HG03025 (cell line): ENCODE results near the gene MDC1.
A peak's percentile ranks its signal among the peaks of the same experiment; 100 is the strongest.
"Not testable (repeated sequence)": the region's sequence is repeated elsewhere in the genome, so short reads cannot be mapped to it uniquely, and the experiment has no call there.

ENCODE experiments used
- ATAC-seq: cut with Tn5 transposase; IDR thresholded peaks from one replicate; pipeline ENCODE4 v1.9.1; 2021; ENCODE audit warnings: mild to moderate bottlenecking, moderate library complexity; ENCODE audit not compliant: unreplicated experiment, low FRiP score

Gene MDC1, protein sequence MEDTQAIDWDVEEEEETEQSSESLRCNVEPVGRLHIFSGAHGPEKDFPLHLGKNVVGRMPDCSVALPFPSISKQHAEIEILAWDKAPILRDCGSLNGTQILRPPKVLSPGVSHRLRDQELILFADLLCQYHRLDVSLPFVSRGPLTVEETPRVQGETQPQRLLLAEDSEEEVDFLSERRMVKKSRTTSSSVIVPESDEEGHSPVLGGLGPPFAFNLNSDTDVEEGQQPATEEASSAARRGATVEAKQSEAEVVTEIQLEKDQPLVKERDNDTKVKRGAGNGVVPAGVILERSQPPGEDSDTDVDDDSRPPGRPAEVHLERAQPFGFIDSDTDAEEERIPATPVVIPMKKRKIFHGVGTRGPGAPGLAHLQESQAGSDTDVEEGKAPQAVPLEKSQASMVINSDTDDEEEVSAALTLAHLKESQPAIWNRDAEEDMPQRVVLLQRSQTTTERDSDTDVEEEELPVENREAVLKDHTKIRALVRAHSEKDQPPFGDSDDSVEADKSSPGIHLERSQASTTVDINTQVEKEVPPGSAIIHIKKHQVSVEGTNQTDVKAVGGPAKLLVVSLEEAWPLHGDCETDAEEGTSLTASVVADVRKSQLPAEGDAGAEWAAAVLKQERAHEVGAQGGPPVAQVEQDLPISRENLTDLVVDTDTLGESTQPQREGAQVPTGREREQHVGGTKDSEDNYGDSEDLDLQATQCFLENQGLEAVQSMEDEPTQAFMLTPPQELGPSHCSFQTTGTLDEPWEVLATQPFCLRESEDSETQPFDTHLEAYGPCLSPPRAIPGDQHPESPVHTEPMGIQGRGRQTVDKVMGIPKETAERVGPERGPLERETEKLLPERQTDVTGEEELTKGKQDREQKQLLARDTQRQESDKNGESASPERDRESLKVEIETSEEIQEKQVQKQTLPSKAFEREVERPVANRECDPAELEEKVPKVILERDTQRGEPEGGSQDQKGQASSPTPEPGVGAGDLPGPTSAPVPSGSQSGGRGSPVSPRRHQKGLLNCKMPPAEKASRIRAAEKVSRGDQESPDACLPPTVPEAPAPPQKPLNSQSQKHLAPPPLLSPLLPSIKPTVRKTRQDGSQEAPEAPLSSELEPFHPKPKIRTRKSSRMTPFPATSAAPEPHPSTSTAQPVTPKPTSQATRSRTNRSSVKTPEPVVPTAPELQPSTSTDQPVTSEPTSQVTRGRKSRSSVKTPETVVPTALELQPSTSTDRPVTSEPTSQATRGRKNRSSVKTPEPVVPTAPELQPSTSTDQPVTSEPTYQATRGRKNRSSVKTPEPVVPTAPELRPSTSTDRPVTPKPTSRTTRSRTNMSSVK (N-terminal part only)

DNA sequence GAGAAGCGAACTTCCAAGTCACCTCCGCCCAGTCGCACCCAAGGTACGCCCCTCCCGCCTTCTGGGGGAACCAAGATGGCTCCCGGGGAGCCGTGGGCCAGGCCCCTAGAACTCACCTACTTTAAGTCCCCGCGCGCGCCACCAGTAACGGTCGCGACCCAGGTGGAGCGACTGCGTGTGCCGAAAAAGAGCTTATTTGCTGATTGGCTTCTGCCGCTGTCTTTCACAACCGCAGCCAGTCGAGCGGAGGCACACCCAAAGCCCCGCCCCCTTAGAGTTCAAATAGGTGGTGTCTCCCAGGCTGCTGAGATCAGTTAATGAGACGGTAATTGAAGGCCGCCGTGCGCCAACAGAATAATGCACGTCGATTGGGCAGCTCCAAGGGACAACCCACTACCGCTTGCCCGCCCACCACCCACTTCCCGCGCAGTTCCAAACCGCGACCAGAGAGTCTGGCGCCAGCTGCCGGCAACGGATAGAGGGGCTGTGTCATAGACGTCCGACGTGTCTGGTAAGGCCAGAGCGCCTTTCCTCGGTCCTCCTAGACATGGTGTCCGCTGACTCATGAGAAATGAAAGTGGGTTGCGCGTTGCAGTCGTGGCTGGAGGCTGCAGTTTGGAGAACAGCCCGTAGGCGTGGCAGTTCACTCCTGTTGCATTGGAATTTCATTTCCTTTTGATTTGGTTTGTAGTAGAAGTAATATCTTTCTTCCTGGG, at the start of gene MDC1:
Gene MDC1 (minus strand): TSS at position 153 of the 716 bp plus-strand sequence. CDS start 2,106 bp downstream, outside the sequence.
- ATAC-seq: peak; percentile 70

DNA sequence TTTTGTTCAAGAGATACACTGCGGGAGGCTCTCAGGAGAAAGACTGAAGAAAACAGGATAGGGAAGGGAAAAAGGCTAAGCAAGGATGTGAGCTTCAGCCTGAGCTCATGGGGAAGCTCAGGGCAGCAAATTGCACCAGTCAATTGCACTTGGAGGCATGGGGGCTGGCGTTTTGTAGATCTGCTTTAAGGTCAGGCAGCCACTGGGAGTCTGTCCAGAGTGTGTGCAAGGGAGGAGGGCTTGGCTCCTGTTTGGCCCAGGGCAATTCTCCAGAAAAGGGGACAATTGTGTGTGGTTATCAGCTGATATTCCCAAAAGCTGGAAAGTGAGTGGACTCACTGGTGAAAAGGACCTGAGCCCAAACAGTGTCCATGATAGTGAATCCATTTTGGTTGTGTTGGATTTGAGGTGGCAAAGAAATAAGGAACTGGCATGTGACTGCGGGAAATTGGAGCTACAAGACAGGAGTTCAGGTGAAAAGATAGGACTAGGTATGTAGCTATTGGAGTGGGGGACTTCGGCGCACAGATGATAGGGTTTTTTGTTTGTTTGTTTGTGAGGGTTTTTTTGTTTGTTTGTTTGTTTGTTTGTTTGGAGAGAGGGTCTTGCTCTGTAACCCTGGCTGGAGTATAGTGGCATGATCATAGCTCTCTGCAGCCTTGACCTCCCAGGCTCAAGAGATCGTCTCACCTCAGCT, 49.5 kb upstream of the MDC1 start:
- no peak for ATAC-seq

DNA sequence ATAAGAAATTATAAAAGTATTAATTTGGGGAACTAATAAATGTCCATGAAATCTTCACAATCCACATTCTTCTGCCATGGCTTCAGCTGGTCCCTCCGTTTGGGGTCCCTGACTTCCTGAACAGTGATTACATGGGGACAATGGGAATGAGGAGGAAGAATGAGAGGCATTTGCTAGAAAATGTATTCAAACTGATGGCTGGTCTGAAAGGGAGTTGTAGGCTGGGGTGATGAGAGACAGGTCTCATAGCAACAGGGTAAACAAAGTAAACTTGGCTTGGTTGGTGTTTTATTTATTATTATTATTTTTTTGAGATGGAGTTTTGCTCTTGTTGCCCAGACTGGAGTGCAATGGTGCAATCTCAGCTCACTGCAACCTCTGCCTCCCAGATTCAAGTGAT, 48.4 kb upstream of the MDC1 start:
- not testable (repeated sequence) for ATAC-seq

DNA sequence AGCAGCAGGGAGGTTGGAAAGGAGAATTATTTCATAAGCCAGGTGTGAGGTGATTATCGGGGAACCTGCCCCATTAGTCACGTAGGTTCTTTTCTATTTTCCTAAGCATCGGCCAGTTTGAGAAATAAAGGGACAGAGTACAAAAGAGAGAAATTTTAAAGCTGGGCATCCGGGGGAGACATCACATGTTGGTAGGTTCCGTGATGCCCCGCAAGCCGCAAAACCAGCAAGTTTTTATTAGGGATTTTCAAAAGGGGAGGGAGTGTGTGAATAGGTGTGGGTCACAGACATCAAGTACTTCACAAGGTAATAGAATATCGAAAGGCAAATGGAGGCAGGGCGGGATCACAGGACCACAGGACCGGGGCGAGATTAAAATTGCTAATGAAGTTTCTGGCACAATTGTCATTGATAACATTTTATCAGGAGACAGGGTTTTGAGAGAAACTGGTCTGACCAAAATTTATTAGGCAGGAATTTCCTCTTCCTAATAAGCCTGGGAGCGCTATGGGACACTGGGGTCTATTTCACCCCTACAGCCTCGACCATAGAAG, 47.5 kb upstream of the MDC1 start:
- ATAC-seq: not testable (repeated sequence)

DNA sequence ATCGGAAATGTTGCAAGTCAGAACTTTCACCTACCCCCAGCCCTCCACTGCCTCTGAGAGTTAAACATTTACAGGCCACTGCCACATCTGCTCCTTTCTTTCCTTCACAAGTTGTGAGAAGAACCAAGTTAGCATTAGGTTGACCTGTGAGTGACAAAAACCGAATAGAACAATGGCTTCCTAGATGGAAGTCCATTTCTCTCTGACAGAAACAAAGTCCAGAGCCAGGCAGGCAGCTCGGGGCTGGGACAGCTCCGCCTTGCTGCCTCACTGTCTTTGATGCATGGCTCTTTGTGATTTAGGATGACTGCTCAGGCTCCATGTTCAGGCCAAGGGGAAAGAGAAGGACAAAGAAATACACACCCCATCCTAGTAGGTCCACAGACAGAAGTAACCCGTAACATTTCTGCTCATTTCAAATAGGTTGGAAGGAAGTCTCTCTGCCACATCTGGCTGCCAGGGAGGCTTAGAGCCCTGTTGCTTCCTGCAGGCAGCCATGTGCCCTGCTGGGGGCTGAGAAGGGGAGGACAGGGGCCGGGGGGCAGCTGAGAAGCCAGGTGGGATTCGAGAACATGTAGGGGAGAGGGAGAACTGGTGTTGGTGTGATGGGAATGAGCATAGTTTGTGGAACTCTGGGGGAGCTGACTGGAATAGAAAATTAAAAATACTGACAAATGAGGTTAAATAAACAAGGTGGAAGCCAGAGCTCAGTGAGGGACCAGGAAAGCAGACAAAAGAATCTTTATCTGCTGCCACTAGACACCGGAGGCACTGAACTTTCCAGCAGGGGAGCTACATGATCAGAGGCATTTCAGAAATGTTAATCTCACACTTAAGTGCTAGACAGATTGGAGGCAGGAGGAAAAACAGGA, 46.8 kb upstream of the MDC1 start:
- no peak for ATAC-seq

DNA sequence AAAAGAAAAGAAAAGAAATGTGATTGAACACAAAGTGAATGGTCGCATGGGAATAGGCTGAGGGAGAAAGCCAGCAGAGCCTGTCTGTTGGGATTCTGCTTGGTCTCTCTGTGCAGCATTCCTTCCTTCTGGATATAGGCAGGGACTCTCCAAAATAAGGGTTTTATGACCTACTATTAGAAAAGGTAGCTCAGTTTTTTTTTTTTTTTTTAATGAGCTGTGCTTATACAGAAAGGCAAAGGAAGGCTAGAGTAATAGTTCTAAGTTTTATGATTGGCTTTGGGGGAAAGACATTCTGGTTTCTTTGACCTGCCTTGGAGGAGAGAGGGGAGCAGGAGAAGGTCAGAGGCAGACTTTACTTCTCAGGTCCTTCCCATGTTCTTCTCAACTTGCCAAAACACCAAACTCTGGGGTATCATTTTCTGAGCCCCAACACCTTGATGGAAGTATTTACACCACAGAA, 46.1 kb upstream of the MDC1 start:
- no peak for ATAC-seq

DNA sequence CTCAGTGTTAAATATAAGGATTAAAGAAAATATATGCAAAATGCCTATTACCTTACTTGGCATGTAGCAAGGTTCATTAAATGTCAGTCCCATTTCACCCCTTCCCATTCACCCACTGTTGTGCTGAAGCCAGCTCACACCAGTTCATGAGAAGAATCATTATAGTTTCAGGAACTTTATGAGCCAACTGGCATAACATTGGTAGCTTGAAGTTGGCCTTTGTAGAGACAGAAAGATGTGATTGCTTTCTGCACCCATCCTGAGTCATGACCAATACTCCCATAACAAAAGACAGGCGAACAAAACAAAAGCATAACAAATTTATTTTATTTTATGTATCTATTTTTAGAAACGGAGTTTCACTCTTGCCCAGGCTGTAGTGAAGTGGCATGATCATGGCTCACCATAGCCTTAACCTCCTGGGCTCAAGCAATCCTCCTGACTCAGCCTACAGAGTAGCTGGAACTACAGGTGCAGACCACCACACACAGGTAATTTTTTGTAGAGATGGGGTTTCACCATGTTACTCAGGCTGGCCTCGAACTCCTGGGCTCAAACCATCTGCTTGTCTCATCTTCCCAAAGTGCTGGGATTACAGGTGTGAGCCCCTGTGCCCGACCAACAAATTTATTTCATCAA, 44.8 kb upstream of the MDC1 start:
- no peak for ATAC-seq

DNA sequence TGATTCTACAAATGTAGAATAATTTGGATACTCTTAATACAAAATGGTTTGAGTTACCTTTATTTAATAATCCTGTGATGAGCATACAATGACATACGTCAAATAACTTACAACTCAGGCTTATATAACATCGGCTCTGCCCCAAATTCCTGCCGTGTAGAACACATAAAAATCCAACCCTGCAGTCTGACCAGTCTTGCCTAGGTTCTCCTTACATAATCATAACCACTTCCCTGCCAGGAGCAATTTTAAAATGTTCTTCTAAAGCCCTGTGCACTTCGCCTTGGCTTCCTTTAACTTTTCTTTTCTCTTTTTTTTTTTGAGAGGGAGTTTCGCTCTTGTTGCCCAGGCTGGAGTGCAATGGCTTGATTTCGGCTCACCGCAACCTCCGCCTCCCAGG, 43.5 kb upstream of the MDC1 start:
- no peak for ATAC-seq

DNA sequence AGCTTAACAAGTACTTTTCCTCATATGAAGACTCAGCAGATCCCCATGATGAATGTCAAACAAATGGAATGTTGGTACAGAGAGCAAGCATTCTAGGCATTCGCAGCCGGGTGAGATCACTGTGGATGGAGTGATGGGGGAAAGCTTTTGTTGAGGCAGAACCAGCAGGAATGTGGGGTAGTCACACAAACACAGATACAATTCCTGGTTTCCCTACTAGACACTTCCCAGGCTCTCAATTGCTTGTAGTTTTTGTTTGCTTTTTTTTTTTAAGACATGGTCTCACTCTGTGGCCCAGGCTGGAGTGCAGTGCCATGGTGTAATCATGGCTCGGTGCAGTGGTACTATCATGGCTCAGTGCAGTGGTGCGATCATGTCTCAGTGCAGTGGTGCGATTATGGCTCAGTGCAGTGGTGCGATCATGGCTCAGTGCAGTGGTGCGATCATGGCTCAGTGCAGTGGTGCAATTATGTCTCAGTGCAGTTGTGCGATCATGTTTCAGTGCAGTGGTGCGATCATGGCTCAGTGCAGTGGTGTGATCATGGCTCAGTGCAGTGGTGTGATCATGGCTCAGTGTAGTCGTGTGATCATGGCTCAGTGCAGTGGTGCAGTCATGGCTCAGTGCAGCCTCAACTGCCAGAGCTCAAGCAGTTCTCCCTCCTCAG, 42.6 kb upstream of the MDC1 start:
- no peak for ATAC-seq

DNA sequence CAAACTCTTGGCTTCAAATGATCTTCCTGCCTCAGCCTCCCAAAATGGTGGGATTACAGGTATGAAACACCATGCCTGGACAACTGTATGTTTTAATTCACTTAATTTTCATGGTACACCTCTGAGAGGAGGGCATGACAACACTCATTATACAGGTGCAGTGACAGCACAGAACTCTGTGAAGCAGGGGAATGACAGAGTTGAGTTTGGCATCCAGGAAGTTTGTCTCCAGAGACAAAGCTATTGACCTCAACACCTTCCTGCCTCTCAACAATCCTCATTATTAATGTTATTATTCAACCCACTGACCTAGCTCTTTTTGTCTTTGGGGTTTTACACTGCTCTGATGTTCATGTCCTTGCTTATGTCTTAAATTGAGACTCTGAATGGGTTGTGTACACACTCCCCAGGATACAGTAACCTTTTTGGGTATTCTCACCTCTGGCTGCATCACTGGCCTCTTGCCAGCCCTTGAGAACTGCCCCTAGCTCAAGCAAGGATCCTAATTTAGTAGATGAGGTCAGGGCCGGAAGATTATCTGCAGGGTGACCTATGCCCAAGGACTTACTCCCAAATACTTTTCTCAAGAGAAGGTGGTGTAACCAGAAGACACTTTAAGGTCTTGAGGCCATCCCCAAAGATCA, 40.3 kb upstream of the MDC1 start:
- no peak for ATAC-seq

- ATAC-seq: not testable (repeated sequence)
Observed at GRCh38 chr6:30756405-30757003, 39.4 kb upstream of the MDC1 start.

DNA sequence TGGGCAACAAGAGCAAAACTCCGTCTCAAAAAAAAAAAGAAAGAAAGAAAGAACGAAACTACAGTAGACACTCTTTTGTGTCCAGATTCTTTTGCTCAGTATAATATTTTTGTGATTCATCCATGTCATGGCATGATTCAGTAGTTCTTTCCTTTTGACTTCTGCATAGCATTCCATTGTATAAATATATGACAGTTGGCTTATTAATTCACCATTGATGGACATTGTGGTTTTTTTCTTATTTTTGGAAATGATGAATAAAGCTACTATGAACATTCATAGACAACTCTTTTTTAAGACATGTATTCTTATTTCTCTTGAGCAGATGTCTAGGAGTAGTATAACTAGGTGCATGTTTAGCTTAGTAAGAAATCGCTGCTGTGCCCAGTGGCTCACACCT, 37.5 kb upstream of the MDC1 start:
- ATAC-seq: no peak

DNA sequence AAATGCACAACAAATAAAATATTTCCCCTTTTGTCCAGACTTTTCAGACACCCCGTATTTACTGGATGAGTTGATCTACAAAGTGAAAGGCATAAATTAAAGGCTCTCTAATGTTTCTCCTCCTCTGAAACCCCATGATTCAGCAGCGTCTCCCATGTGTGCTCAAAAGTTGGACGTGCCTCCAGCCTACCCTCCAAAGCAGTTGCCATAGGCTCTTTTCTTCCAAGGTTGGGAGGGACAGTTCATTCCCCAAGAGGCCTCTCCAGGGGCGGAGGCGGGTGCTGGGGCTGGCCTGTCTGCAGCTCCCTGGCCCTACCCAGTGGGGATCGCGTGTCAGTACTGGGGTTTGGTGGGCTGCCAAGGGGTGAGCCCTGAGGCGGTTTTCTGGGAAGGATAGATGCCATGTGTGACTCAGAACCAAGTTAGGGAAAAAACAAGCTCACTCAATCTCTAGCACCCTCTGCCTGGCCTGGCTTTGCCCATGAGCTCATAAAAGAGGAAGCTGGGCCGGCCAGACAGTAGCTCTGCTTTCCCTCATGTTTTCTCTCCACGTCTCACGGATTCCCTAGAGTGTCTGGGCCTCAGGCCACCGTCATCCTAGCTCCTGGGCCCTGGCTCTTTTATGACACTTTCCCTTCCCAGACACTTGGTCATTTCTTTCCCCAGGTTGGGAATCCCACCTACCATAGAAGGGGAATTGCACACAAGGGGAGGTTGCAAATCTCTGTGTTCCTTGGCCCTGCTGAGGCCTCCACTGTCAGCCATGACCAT, 35.3 kb upstream of the MDC1 start:
- no peak for ATAC-seq

DNA sequence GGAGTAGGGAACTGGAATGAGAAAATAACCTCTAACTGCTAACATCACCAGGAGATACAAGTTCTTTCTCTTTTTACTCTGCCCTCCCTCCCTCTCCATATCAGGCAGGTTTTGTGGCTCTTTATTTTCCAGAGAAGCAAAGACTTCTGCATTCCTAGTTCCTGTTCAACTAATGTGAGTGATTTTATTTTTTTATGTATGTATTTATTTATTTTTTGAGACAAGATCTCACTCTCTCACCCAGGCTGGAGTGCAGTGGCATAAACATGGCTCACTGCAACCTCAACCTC, 33.2 kb upstream of the MDC1 start:
- ATAC-seq: no peak

DNA sequence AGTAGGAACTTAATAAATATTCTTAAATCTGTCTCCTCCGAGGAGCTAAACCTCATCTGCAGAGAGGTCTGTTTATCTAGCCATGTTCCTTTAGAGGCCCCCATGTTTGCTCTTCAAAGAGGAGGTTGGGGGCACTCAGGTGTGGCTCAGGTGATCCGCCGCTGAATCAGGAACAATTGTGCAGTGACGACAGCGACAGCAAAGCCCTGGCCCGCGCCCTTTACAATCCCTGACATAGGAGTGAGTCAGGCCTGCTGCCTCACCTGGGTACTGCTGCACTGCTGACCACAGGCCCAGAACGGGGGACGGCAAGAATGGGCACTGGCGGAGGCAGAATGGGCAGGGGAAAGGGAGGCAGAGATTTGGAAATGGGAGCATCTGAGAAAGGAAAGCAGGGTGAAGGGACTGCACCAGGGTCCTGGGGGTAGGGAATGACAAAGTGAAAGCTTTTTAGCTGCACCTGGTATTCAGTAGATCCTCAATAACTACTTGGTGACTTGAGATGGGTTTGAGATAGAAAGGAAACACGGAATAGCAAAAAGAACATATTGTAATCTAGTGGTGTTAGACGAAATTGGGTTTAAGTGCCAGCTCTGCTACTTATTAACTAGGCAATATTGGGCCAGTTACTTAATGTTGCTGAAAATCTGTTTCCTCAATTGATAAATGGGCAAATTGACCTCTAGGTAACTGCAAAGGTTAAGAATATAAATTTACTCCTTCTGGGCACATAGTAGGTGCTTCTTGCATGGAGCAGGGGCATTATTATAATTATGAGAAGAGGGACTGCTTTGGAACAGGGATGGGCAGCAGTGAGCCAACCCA, 32.7 kb upstream of the MDC1 start:
- ATAC-seq: no peak
